WERI-Rb-1 (cell line): ENCODE results near the gene TM6SF1.

Experiments
- DNase-seq: peaks from one replicate; pipeline ENCODE4 v3.0.0-alpha.2; 2020
- H3K27ac ChIP-seq: fragments of 250-450 bp; sonication (Bioruptor Pico); 2 replicates; pipeline ENCODE4 v1.5.1; 2020; ENCODE audit warnings: mild to moderate bottlenecking, moderate library complexity
- H3K27me3 ChIP-seq: fragments of 250-450 bp; sonication (Bioruptor Pico); 2 replicates; pipeline ENCODE4 v1.5.1; 2021; ENCODE audit warnings: mild to moderate bottlenecking, low read depth, moderate library complexity; ENCODE audit not compliant: insufficient read depth, severe bottlenecking
- H3K36me3 ChIP-seq: fragments of 250-450 bp; sonication (Bioruptor Pico); 2 replicates; pipeline ENCODE4 v1.5.1; 2020; ENCODE audit warnings: mild to moderate bottlenecking, moderate library complexity
- H3K4me3 ChIP-seq: 2 replicates; pipeline ENCODE4 v1.5.1; 2011; ENCODE audit warnings: low read depth, mild to moderate bottlenecking, control low read depth, low read length
- H3K9me3 ChIP-seq: fragments of 250-450 bp; sonication (Bioruptor Pico); 2 replicates; pipeline ENCODE4 v1.5.1; 2021; ENCODE audit warnings: mild to moderate bottlenecking, moderate library complexity; ENCODE audit not compliant: severe bottlenecking
- TF ChIP-seq, protein P1 (sequence below): IDR thresholded peaks from 2 replicates; pipeline ENCODE4 v1.5.1; 2011; ENCODE audit warnings: low read depth, mild to moderate bottlenecking, control low read depth, inconsistent platforms, low read length

Gene TM6SF1

DNA sequence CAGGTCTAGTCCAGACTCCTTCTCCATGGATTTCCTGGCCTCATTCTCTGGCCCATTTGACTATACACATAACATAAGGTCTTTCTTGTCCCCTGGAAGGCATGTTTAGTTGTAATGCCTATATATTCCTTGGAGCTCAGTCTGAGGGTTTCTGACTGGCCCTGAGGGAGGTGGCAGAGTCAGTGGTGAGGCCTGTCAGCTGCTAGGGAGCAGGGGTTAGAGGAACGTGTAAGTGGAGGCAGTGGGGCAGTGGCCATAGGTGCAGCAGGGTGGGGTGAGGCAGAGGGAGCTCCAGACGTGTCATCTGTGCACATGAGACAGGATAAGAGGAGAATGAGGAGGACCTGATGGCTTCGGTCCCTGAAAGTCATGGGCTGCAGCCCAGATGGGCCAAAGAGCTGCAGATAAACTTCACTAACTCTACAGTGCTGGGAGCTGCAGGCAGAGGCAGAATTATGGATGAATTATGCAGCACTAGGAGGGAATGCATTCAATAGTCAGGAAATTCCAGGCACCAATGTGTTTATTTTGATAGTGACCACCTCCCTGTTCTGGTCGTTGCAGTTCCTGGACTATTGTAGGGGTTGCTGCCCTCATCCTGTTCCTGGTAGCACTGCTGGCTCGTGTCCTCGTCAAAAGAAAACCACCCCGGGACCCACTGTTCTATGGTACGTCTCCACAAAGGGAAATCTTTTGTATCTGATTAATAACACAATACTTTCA lies 4.9 kb downstream of the TM6SF1 start:
- Histone ChIP-seq H3K27ac (no peak overlapping the region), H3K36me3 (peaks cover 3% of the 10 kb centered on the region; the same call in 1 of the 2 replicates), H3K27me3 (no peaks in the 10 kb centered on the region), H3K4me3 (no peak overlapping the region), H3K9me3 (no peaks in the 10 kb centered on the region)
- TF ChIP-seq, protein P1, sequence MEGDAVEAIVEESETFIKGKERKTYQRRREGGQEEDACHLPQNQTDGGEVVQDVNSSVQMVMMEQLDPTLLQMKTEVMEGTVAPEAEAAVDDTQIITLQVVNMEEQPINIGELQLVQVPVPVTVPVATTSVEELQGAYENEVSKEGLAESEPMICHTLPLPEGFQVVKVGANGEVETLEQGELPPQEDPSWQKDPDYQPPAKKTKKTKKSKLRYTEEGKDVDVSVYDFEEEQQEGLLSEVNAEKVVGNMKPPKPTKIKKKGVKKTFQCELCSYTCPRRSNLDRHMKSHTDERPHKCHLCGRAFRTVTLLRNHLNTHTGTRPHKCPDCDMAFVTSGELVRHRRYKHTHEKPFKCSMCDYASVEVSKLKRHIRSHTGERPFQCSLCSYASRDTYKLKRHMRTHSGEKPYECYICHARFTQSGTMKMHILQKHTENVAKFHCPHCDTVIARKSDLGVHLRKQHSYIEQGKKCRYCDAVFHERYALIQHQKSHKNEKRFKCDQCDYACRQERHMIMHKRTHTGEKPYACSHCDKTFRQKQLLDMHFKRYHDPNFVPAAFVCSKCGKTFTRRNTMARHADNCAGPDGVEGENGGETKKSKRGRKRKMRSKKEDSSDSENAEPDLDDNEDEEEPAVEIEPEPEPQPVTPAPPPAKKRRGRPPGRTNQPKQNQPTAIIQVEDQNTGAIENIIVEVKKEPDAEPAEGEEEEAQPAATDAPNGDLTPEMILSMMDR = no peak
- no peak for DNase-seq

DNA sequence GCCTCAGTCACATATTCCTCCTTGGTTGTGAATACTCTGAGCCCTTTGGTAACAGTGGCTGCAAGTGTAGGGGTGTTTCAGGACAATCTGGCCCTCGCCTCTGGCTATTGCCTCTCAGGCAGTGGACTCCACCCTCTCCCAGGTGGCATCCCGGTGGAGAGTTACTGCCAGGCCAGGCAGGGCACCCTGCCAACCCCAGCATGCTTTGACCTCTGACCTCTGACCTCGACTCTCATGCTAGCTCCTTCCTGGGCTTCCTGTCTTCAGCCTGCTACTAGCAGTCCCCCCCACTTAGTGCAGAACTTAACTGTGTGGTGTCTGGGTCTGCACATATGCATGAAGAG lies 5.5 kb downstream of the TM6SF1 start:
- H3K4me3 ChIP-seq = no peak overlapping the region
- TF ChIP-seq, protein P1 = no peak
- H3K27ac ChIP-seq = no peak overlapping the region
- no peaks in the 10 kb centered on the region for H3K27me3 ChIP-seq
- H3K9me3 ChIP-seq = no peaks in the 10 kb centered on the region
- peaks cover 3% of the 10 kb centered on the region; the same call in 1 of the 2 replicates for H3K36me3 ChIP-seq
- DNase-seq = no peak

DNA sequence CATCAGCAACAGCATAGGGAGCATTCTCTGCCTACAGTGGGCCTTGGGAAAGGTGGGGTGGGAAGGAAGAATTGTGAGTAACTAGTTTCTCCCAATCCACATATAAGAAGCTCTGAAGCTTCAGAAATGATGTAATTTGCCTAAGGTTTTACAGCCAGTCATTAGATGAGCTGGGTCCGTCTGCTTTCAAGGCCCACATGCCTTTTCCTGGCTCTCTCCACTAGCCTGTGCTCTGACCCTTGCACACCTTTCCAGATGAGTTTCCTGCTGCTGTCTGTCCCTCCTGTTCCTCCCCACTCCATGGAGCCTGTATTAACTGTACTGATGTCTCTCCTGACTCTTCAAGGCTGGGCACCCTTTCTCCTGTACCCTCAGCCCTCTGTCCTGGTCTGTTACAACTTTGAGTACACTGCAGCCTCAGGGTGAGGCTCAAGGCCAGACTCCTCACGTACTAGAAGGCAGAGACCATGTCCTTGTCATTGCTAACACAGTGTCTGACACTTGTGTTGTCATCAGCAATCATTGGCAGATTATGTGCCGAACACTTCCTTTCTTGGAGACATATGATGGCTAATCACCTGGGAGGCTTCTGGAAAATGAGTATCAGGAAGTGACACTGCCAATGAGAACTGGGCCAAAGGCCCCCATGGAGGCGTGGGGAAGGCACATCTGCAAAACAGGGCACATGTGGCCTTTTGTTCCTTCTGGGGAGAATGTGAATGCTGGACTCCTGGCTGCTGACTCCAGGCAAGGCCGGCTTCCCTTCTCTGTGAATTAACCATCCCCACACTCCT lies 6.6 kb downstream of the TM6SF1 start:
- TF ChIP-seq, protein P1 = no peak
- Histone ChIP-seq H3K9me3 (no peaks in the 10 kb centered on the region), H3K27ac (no peak overlapping the region), H3K4me3 (no peak overlapping the region), H3K27me3 (no peaks in the 10 kb centered on the region), H3K36me3 (peaks cover 3% of the 10 kb centered on the region; the same call in 1 of the 2 replicates)
- DNase-seq = no peak

DNA sequence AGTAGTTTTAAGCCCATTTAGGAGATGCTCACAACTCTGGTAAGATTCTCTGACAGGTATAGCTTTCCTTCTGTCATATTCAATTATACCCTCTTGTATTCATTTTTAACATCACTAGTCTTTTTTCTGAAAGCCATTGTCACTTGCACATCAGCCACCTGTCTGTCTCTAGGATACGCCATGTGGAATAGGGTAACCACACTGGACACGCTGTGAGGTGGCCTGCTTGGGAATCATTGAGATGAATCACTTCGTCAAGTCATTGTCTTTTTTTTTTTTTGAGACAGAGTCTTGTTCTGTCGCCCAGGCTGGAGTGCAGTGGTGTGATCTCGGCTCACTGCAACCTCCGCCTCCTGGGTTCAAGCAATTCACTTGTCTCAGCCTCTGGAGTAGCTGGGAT lies 7.4 kb downstream of the TM6SF1 start:
- Histone ChIP-seq H3K27me3 (no peaks in the 10 kb centered on the region), H3K4me3 (no peak overlapping the region), H3K9me3 (no peaks in the 10 kb centered on the region), H3K27ac (no peak overlapping the region), H3K36me3 (peaks cover 3% of the 10 kb centered on the region; the same call in 1 of the 2 replicates)
- no peak for DNase-seq
- TF ChIP-seq, protein P1 = no peak

DNA sequence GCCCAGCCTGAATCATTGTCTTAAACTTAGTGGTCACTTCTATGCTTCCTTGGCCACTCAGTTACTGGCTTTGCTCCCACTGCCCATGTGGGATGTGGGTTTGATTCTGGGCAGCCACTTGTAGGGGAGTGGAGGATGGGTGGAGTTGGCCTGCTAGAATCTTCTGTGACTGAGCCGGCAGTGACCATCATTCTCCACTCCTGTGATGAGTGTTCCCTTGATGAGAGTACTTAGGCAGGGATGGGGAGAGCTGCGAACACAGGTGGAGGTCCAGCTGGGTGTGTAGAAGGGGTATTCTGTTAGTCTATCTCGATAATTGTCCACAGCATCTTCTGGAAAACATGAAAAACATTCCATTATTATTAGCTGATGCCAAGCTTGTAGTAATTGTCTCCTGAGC lies 8.0 kb downstream of the TM6SF1 start:
- no peaks in the 10 kb centered on the region for H3K9me3 ChIP-seq
- no peak overlapping the region for H3K4me3 ChIP-seq
- H3K36me3 ChIP-seq = peaks cover 3% of the 10 kb centered on the region; the same call in 1 of the 2 replicates
- H3K27ac ChIP-seq = no peak overlapping the region
- H3K27me3 ChIP-seq = no peaks in the 10 kb centered on the region
- no peak for DNase-seq
- TF ChIP-seq, protein P1 = no peak
